ENCODE measurements around the gene SIPA1L3.

DNA sequence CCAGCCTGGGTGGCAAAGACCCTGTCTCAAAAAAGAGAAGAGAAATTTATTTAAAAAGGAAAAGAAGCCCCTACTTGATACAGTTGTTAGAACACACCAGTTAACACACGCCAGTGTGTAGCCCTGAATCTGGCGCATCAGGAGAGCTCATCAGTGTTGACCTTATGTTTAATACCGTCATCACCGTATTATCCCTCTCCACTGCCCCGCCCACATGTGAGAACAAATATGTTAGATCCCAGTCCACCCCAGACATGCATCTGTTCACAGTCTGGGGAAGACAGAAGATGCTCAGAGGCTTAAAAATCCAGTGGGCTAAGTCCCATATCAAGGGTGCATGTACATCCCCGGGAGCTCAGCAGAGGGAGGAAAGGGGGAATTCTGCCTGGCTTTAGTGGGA lies 161.8 kb downstream of the SIPA1L3 start:
- TF ChIP-seq, protein P1, sequence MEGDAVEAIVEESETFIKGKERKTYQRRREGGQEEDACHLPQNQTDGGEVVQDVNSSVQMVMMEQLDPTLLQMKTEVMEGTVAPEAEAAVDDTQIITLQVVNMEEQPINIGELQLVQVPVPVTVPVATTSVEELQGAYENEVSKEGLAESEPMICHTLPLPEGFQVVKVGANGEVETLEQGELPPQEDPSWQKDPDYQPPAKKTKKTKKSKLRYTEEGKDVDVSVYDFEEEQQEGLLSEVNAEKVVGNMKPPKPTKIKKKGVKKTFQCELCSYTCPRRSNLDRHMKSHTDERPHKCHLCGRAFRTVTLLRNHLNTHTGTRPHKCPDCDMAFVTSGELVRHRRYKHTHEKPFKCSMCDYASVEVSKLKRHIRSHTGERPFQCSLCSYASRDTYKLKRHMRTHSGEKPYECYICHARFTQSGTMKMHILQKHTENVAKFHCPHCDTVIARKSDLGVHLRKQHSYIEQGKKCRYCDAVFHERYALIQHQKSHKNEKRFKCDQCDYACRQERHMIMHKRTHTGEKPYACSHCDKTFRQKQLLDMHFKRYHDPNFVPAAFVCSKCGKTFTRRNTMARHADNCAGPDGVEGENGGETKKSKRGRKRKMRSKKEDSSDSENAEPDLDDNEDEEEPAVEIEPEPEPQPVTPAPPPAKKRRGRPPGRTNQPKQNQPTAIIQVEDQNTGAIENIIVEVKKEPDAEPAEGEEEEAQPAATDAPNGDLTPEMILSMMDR (IDR thresholded peaks at IDR 0.05; ENCODE audit: insufficient read depth, low read length, poor library complexity, severe bottlenecking), result no peak
- no peak for TF ChIP-seq EZH2phosphoT487 (conservative IDR thresholded peaks at IDR 0.05; ENCODE audit: low read length)

Data from SU-DHL-6 (cell line).